Body of pancreas (tissue), 4 donors: Measurements from ENCODE around the gene ALCAM. TPM values are rescaled to one million over a fixed set of nuclear protein-coding genes. Genes with fewer than 3 reads are reported as not detected.

Source experiments
- ATAC-seq: fragments of 150-250 bp; one replicate; pipeline ENCODE4 v1.9.1; 2016
- DNase-seq, 4 donors: peaks; one replicate each; pipeline ENCODE4 v3.0.0-alpha.2; 2019
- H3K27ac ChIP-seq, 4 donors: fragments of 200-600 bp; sonication (generic); 1 replicate in 3 of 4; 2 replicates in 1 of 4; pipeline versions ENCODE4 v1.5.1 to v1.6.1; 2016 to 2019; ENCODE audit warnings: mild to moderate bottlenecking in 1 of 4, mixed read lengths in 1 of 4, moderate library complexity in 1 of 4
- H3K27me3 ChIP-seq, 2 donors: fragments of 200-600 bp; sonication (generic); one replicate each; pipeline ENCODE4 v1.6.0; 2016; ENCODE audit warnings: mild to moderate bottlenecking in 1 of 2
- H3K36me3 ChIP-seq, 2 donors: fragments of 200-600 bp; sonication (generic); replicated peaks in 1 of 2; 2 replicates each; pipeline ENCODE4 v1.5.1; 2016; ENCODE audit warnings: low read depth in 2 of 2; ENCODE audit not compliant: insufficient read depth in 1 of 2
- H3K4me1 ChIP-seq: fragments of 200-600 bp; sonication (generic); one replicate; pipeline ENCODE4 v1.6.0; 2016
- H3K4me3 ChIP-seq, 2 donors: fragments of 200-600 bp; sonication (generic); 1 replicate in 1 of 2; 2 replicates in 1 of 2; pipeline ENCODE4 v1.5.1; 2016 to 2019
- H3K9me3 ChIP-seq, 3 donors: fragments of 200-600 bp; sonication (generic); 1 replicate in 2 of 3; 2 replicates in 1 of 3; pipeline ENCODE4 v1.5.1; 2016
- CTCF ChIP-seq, 7 experiments: fragments of 450-650 bp in 4 of 7; fragments of 200-600 bp in 3 of 7; sonication (generic) in 3 of 7; IDR thresholded peaks; one replicate each; pipeline ENCODE4 v1.5.1; 2016 to 2019; ENCODE audit warnings: antibody characterized with exemption in 7 of 7
- POLR2A ChIP-seq, 3 donors: fragments of 450-650 bp; IDR thresholded peaks; one replicate each; pipeline ENCODE4 v1.6.1; 2016; ENCODE audit warnings: antibody characterized with exemption in 3 of 3, mild to moderate bottlenecking in 2 of 3
- WGBS, 2 donors: methylation state at CpG; one replicate each; pipeline ENCODE4 v1.1.5; 2017; 5-methylcytosine and 5-hydroxymethylcytosine counted together
- intact Hi-C: fragments of 100-400 bp; cut with DNase I; formaldehyde crosslinking; loops from one replicate; pipeline ENCODE4 v1.15.1; 2023
- total RNA-seq, 2 donors: library from RNA; depleted of rRNA; stranded (reverse); fragments of >200 nt; gene quantifications; one replicate each; pipeline ENCODE4 v1.1.0, GENCODE V29; 2016

The ALCAM gene
- total RNA-seq, 2 donors from 2014 or later, result 34.8 to 35.3 TPM

GRCh38 chr3:105572501-105572900 is 205.8 kb downstream of the ALCAM start:
- no peak for DNase-seq
- ATAC-seq, result no peak
- Histone ChIP-seq H3K4me3 (no peak overlapping the region), H3K36me3 (peaks cover 0 to 8% of the 10 kb centered on the region in 2 donors), H3K27me3 (no peaks in the 10 kb centered on the region), H3K9me3 (no peaks in the 10 kb centered on the region), H3K4me1 (no peaks in the 10 kb centered on the region), H3K27ac (no peak overlapping the region)
- no peak for TF ChIP-seq CTCF (IDR thresholded peaks at IDR 0.05)
- TF ChIP-seq POLR2A (IDR thresholded peaks at IDR 0.05), result no peak
- WGBS, 2 donors, result 90 to 93% methylated on average over 6 of the region's 6 CpGs
- intact Hi-C loops, result no loop called here

- WGBS, 2 donors, result 0 to 50% methylated on average over 1 of the region's 1 CpG
- Histone ChIP-seq H3K9me3 (no peaks in the 10 kb centered on the region), H3K27me3 (no peaks in the 10 kb centered on the region), H3K27ac (no peak overlapping the region), H3K4me3 (no peak overlapping the region), H3K36me3 (no peaks in the 10 kb centered on the region), H3K4me1 (no peaks in the 10 kb centered on the region)
- DNase-seq (no peak), ATAC-seq (no peak)
- intact Hi-C loops, result no loop called here
- TF ChIP-seq CTCF (IDR thresholded peaks at IDR 0.05) (no peak), POLR2A (IDR thresholded peaks at IDR 0.05) (no peak)
Observed at GRCh38 chr3:105579439-105579838, 212.7 kb downstream of the ALCAM start.

- Histone ChIP-seq H3K27me3 (no peaks in the 10 kb centered on the region), H3K4me1 (no peaks in the 10 kb centered on the region), H3K36me3 (no peaks in the 10 kb centered on the region), H3K27ac (no peak overlapping the region), H3K9me3 (no peaks in the 10 kb centered on the region), H3K4me3 (no peak overlapping the region)
- DNase-seq (peak in 2 of 4 donors; percentile 12 to 23), ATAC-seq (no peak)
- TF ChIP-seq POLR2A (IDR thresholded peaks at IDR 0.05) (no peak), CTCF (IDR thresholded peaks at IDR 0.05) (no peak)
- intact Hi-C loops, result no loop called here
- WGBS, 2 donors, result 59 to 61% methylated on average over 7 of the region's 7 CpGs
Observed at GRCh38 chr3:105580296-105580965, 213.7 kb downstream of the ALCAM start.

GRCh38 chr3:105582015-105582414 is 215.3 kb downstream of the ALCAM start:
- Histone ChIP-seq H3K4me1 (no peaks in the 10 kb centered on the region), H3K27me3 (no peaks in the 10 kb centered on the region), H3K9me3 (no peaks in the 10 kb centered on the region), H3K36me3 (no peaks in the 10 kb centered on the region), H3K27ac (no peak overlapping the region), H3K4me3 (no peak overlapping the region)
- ATAC-seq, result no peak
- DNase-seq, result no peak
- 85 to 86% methylated on average over 6 of the region's 6 CpGs for WGBS, 2 donors
- intact Hi-C loops, result no loop called here
- TF ChIP-seq POLR2A (IDR thresholded peaks at IDR 0.05) (no peak), CTCF (IDR thresholded peaks at IDR 0.05) (no peak)
